Smooth muscle cell of the umbilical artery (primary cell): ENCODE results near the gene IFIT1B. TPM values are rescaled to one million over a fixed set of nuclear protein-coding genes. Genes with fewer than 3 reads are reported as not detected.

ENCODE experiments used
- total RNA-seq: library from RNA; depleted of rRNA; stranded (reverse); fragments of >200 nt; gene quantifications from 2 replicates; pipeline ENCODE4 v1.2.3, GENCODE V29; 2014

IFIT1B gene
- total RNA-seq = not detected in 2 replicates

GRCh38 chr10:89377705-89378637 is at the start of gene IFIT1B:
IFIT1B (plus strand) TSS chr10:89378056; CDS start chr10:89378136, 80 bp downstream.

GRCh38 chr10:89391907-89392756 is 14.3 kb downstream of the IFIT1B start, which contains the start of gene IFIT1:
IFIT1 (plus strand) TSS chr10:89392623; CDS start chr10:89392713, 90 bp downstream.

GRCh38 chr10:89414146-89414878 is 36.5 kb downstream of the IFIT1B start, which contains the start of gene IFIT5:
IFIT5 (plus strand) TSS chr10:89414568; CDS start chr10:89414799, 231 bp downstream.

Other genes with a start within 250 kb of the IFIT1B start
- gene CH25H, start 170.7 kb upstream of the IFIT1B start, total RNA-seq = not detected in 2 replicates
- 64.1 and 98.9 TPM in 2 replicates for gene LIPA, start 126.3 kb upstream of the IFIT1B start, total RNA-seq
- 1.9 and 2.4 TPM in 2 replicates for gene IFIT2, start 76.0 kb upstream of the IFIT1B start, total RNA-seq
- 5.9 and 7.2 TPM in 2 replicates for gene IFIT3, start 50.1 kb upstream of the IFIT1B start, total RNA-seq
- gene IFIT1, start 14.6 kb downstream of the IFIT1B start, total RNA-seq = 2.8 and 4.8 TPM in 2 replicates
- 18.4 and 19.7 TPM in 2 replicates for gene IFIT5, start 36.5 kb downstream of the IFIT1B start, total RNA-seq
- 0.14 TPM in 1 of 2 replicates, not detected in the other for gene SLC16A12, start 157.5 kb downstream of the IFIT1B start, total RNA-seq